ENCODE data around the gene RARS2. TPM values are rescaled to one million over a fixed set of nuclear protein-coding genes. Genes with fewer than 3 reads are reported as not detected.

RARS2 gene
- polyA plus RNA-seq, 1 experiment = 12.4 TPM

- Histone ChIP-seq H3K4me3 (ENCODE audit: low read depth, low read length) (no peak overlapping the region), H3K36me3 (ENCODE audit: control insufficient read depth, insufficient read depth, low read length) (no peaks in the 10 kb centered on the region; the same call in 1 of the 2 replicates), H3K27me3 (ENCODE audit: control insufficient read depth, insufficient read depth, low read length) (no peaks in the 10 kb centered on the region)
- ChIA-PET POLR2A (no interaction called here), CTCF (no interaction called here)
- DNase-seq (ENCODE audit: low read depth) = no peak
- TF ChIP-seq CTCF (IDR thresholded peaks at IDR 0.05; ENCODE audit: insufficient read depth, low read depth, low read length) = no peak
Observed at GRCh38 chr6:87575423-87575822, 14.4 kb downstream of the RARS2 start.

GRCh38 chr6:87574237-87574804, 15.5 kb downstream of the RARS2 start:
- TF ChIP-seq CTCF (IDR thresholded peaks at IDR 0.05; ENCODE audit: insufficient read depth, low read depth, low read length) = no peak
- Histone ChIP-seq H3K4me3 (ENCODE audit: low read depth, low read length) (no peak overlapping the region), H3K27me3 (ENCODE audit: control insufficient read depth, insufficient read depth, low read length) (no peaks in the 10 kb centered on the region), H3K36me3 (ENCODE audit: control insufficient read depth, insufficient read depth, low read length) (no peaks in the 10 kb centered on the region)
- DNase-seq (ENCODE audit: low read depth) = no peak
- CTCF ChIA-PET = interaction anchor here (0.7 to 1.1 kb wide), 3 partner anchors 33 to 485 kb away, joined by 3 to 5 read pairs (median 4); no protein-coding TSS in a partner anchor
- POLR2A ChIA-PET = no interaction called here

- DNase-seq (ENCODE audit: low read depth) = no peak
- ChIA-PET POLR2A (no interaction called here), CTCF (interaction anchor here (0.7 to 1.1 kb wide), 2 partner anchors 32 to 139 kb away, joined by 4 to 5 read pairs; no protein-coding TSS in a partner anchor)
- no peak overlapping the region for H3K4me3 ChIP-seq (ENCODE audit: low read depth, low read length)
- H3K36me3 ChIP-seq (ENCODE audit: control insufficient read depth, insufficient read depth, low read length) = no peaks in the 10 kb centered on the region
- TF ChIP-seq CTCF (IDR thresholded peaks at IDR 0.05; ENCODE audit: insufficient read depth, low read depth, low read length) = no peak
- H3K27me3 ChIP-seq (ENCODE audit: control insufficient read depth, insufficient read depth, low read length) = no peaks in the 10 kb centered on the region
Observed at GRCh38 chr6:87573307-87574024, 16.3 kb downstream of the RARS2 start.

- Histone ChIP-seq H3K36me3 (ENCODE audit: control insufficient read depth, insufficient read depth, low read length) (peaks cover 3% of the 10 kb centered on the region; the same call in 1 of the 2 replicates), H3K27me3 (ENCODE audit: control insufficient read depth, insufficient read depth, low read length) (no peaks in the 10 kb centered on the region), H3K4me3 (ENCODE audit: low read depth, low read length) (no peak overlapping the region)
- POLR2A ChIA-PET = no interaction called here
- no peak for DNase-seq (ENCODE audit: low read depth)
- TF ChIP-seq CTCF (IDR thresholded peaks at IDR 0.05; ENCODE audit: insufficient read depth, low read depth, low read length) = no peak
- CTCF ChIA-PET = no interaction called here
Observed at GRCh38 chr6:87572883-87573282, 16.9 kb downstream of the RARS2 start.

- TF ChIP-seq CTCF (IDR thresholded peaks at IDR 0.05; ENCODE audit: insufficient read depth, low read depth, low read length) = no peak
- ChIA-PET POLR2A (interaction anchor here (0.6 kb wide), 1 partner anchor 1574 kb away, joined by 3 read pairs; the partner anchor contains the start of gene PM20D2), CTCF (no interaction called here)
- Histone ChIP-seq H3K36me3 (ENCODE audit: control insufficient read depth, insufficient read depth, low read length) (peaks cover 3% of the 10 kb centered on the region; the same call in 1 of the 2 replicates), H3K4me3 (ENCODE audit: low read depth, low read length) (no peak overlapping the region), H3K27me3 (ENCODE audit: control insufficient read depth, insufficient read depth, low read length) (no peaks in the 10 kb centered on the region)
- DNase-seq (ENCODE audit: low read depth) = no peak
Observed at GRCh38 chr6:87572021-87572420, 17.8 kb downstream of the RARS2 start.
